ENCODE data around the gene KIAA1328. TPM values are rescaled to one million over a fixed set of nuclear protein-coding genes. Genes with fewer than 3 reads are reported as not detected.

KIAA1328 gene
- total RNA-seq, 4 donors from 2014 or later, result 15.4 to 51.2 (median 18.8) TPM

GRCh38 chr18:36887114-36887513 lies 58.2 kb downstream of the KIAA1328 start:
- DNase-seq, result no peak
- no peak overlapping the region for H3K27ac ChIP-seq
- peaks cover 0 to 7% (median 0%) of the 10 kb centered on the region in 4 donors for H3K4me1 ChIP-seq
- H3K9me3 ChIP-seq, result no peaks in the 10 kb centered on the region
- H3K4me3 ChIP-seq, result no peak overlapping the region
- no peaks in the 10 kb centered on the region for H3K36me3 ChIP-seq
- TF ChIP-seq CTCF (IDR thresholded peaks at IDR 0.05) (no peak), POLR2A (IDR thresholded peaks at IDR 0.05) (no peak)
- no peaks in the 10 kb centered on the region for H3K27me3 ChIP-seq

GRCh38 chr18:36887864-36888263 lies 58.9 kb downstream of the KIAA1328 start:
- Histone ChIP-seq H3K4me1 (peaks cover 0 to 7% (median 0%) of the 10 kb centered on the region in 4 donors), H3K4me3 (no peak overlapping the region), H3K36me3 (no peaks in the 10 kb centered on the region), H3K27ac (no peak overlapping the region), H3K27me3 (no peaks in the 10 kb centered on the region), H3K9me3 (no peaks in the 10 kb centered on the region)
- no peak for DNase-seq
- TF ChIP-seq CTCF (IDR thresholded peaks at IDR 0.05) (no peak), POLR2A (IDR thresholded peaks at IDR 0.05) (no peak)

- H3K36me3 ChIP-seq, result no peaks in the 10 kb centered on the region
- no peak for TF ChIP-seq POLR2A (IDR thresholded peaks at IDR 0.05)
- no peak for TF ChIP-seq CTCF (IDR thresholded peaks at IDR 0.05)
Observed at GRCh38 chr18:36888778-36889177, 59.9 kb downstream of the KIAA1328 start.

GRCh38 chr18:36889321-36889720 lies 60.4 kb downstream of the KIAA1328 start:
- TF ChIP-seq POLR2A (IDR thresholded peaks at IDR 0.05) (no peak), CTCF (IDR thresholded peaks at IDR 0.05) (no peak)
- no peak for DNase-seq
- Histone ChIP-seq H3K36me3 (no peaks in the 10 kb centered on the region), H3K9me3 (no peaks in the 10 kb centered on the region), H3K27me3 (no peaks in the 10 kb centered on the region), H3K4me1 (peaks cover 0 to 7% (median 0%) of the 10 kb centered on the region in 4 donors), H3K27ac (peak overlapping the region in 1 of 4 donors; percentile 22), H3K4me3 (no peak overlapping the region)

More at GRCh38 chr18:36888778-36889177, 59.9 kb downstream of the KIAA1328 start:
- Histone ChIP-seq H3K4me3 (no peak overlapping the region), H3K27ac (peak overlapping the region in 1 of 4 donors; percentile 15), H3K27me3 (no peaks in the 10 kb centered on the region), H3K4me1 (peaks cover 0 to 7% (median 0%) of the 10 kb centered on the region in 4 donors), H3K9me3 (no peaks in the 10 kb centered on the region)
- DNase-seq, result no peak

GRCh38 chr18:36889742-36890141 lies 60.8 kb downstream of the KIAA1328 start:
- Histone ChIP-seq H3K4me1 (peaks cover 0 to 7% (median 0%) of the 10 kb centered on the region in 4 donors), H3K36me3 (no peaks in the 10 kb centered on the region), H3K27ac (peak overlapping the region in 1 of 4 donors; percentile 22), H3K9me3 (no peaks in the 10 kb centered on the region), H3K27me3 (no peaks in the 10 kb centered on the region), H3K4me3 (no peak overlapping the region)
- TF ChIP-seq CTCF (IDR thresholded peaks at IDR 0.05) (no peak), POLR2A (IDR thresholded peaks at IDR 0.05) (no peak)
- DNase-seq, result no peak

- Histone ChIP-seq H3K4me1 (peaks cover 0 to 7% (median 0%) of the 10 kb centered on the region in 4 donors), H3K4me3 (no peak overlapping the region), H3K9me3 (no peaks in the 10 kb centered on the region), H3K27ac (no peak overlapping the region), H3K36me3 (no peaks in the 10 kb centered on the region), H3K27me3 (no peaks in the 10 kb centered on the region)
- no peak for DNase-seq
- TF ChIP-seq POLR2A (IDR thresholded peaks at IDR 0.05), result no peak
- no peak for TF ChIP-seq CTCF (IDR thresholded peaks at IDR 0.05)
Observed at GRCh38 chr18:36890598-36890997, 61.7 kb downstream of the KIAA1328 start.

Measured in Peyer's patch (tissue), 4 donors.